GM23338 (cell line): ENCODE data around the gene GRIPAP1.

ENCODE experiments used
- CTCF ChIP-seq, 2 experiments: fragments of 200-600 bp in 1 of 2; sonication (generic) in 1 of 2; conservative IDR thresholded peaks; 2 replicates each; pipeline versions ENCODE4 v1.5.1 to v1.6.1; 2016 to 2017; ENCODE audit warnings: antibody characterized with exemption in 2 of 2, low read depth in 2 of 2, mild to moderate bottlenecking in 2 of 2, moderate library complexity in 1 of 2
- EZH2phosphoT487 ChIP-seq: fragments of 200-600 bp; sonication (generic); IDR thresholded peaks from one replicate; pipeline ENCODE4 v1.8.1; 2018; ENCODE audit warnings: antibody characterized with exemption; ENCODE audit not compliant: unreplicated experiment
- TF ChIP-seq, protein P1 (sequence below): IDR thresholded peaks from one replicate; pipeline ENCODE4 v1.6.1; 2018; ENCODE audit warnings: antibody characterized with exemption; ENCODE audit not compliant: unreplicated experiment

- TF ChIP-seq CTCF (conservative IDR thresholded peaks at IDR 0.05; ENCODE audit: low read depth in 2 of 2) (no peak), EZH2phosphoT487 (no peak)
- TF ChIP-seq, protein P1, sequence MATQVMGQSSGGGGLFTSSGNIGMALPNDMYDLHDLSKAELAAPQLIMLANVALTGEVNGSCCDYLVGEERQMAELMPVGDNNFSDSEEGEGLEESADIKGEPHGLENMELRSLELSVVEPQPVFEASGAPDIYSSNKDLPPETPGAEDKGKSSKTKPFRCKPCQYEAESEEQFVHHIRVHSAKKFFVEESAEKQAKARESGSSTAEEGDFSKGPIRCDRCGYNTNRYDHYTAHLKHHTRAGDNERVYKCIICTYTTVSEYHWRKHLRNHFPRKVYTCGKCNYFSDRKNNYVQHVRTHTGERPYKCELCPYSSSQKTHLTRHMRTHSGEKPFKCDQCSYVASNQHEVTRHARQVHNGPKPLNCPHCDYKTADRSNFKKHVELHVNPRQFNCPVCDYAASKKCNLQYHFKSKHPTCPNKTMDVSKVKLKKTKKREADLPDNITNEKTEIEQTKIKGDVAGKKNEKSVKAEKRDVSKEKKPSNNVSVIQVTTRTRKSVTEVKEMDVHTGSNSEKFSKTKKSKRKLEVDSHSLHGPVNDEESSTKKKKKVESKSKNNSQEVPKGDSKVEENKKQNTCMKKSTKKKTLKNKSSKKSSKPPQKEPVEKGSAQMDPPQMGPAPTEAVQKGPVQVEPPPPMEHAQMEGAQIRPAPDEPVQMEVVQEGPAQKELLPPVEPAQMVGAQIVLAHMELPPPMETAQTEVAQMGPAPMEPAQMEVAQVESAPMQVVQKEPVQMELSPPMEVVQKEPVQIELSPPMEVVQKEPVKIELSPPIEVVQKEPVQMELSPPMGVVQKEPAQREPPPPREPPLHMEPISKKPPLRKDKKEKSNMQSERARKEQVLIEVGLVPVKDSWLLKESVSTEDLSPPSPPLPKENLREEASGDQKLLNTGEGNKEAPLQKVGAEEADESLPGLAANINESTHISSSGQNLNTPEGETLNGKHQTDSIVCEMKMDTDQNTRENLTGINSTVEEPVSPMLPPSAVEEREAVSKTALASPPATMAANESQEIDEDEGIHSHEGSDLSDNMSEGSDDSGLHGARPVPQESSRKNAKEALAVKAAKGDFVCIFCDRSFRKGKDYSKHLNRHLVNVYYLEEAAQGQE, result no peak
Observed at GRCh38 chrX:48927736-48928382, 74.2 kb downstream of the GRIPAP1 start.
